ENCODE measurements around the gene EFCAB8. TPM values are rescaled to one million over a fixed set of nuclear protein-coding genes. Genes with fewer than 3 reads are reported as not detected.

The EFCAB8 gene
- total RNA-seq, 4 donors from 2014 or later, result not detected

- DNase-seq, result no peak
- Histone ChIP-seq H3K27ac (no peak overlapping the region), H3K4me3 (no peak overlapping the region), H3K4me1 (no peaks in the 10 kb centered on the region), H3K9me3 (no peaks in the 10 kb centered on the region), H3K36me3 (no peaks in the 10 kb centered on the region), H3K27me3 (no peaks in the 10 kb centered on the region)
- no peak for ATAC-seq
- intact Hi-C loops (cut with DNase I; ENCODE audit: low total_unique reads), result no loop called here
- TF ChIP-seq CTCF (IDR thresholded peaks at IDR 0.05 in 4 of 5, conservative IDR thresholded peaks at IDR 0.05 in 1 of 5), result no peak
- no peak for TF ChIP-seq POLR2A (IDR thresholded peaks at IDR 0.05)
- in situ Hi-C loops (cut with MboI; ENCODE audit: low sequenced_read_pairs in 4 of 4), result no loop called here
Observed at GRCh38 chr20:32883081-32883480, 24.4 kb downstream of the EFCAB8 start.

GRCh38 chr20:32885185-32885584 lies 26.5 kb downstream of the EFCAB8 start:
- Histone ChIP-seq H3K27ac (no peak overlapping the region), H3K4me3 (no peak overlapping the region), H3K4me1 (no peaks in the 10 kb centered on the region), H3K27me3 (no peaks in the 10 kb centered on the region), H3K9me3 (no peaks in the 10 kb centered on the region), H3K36me3 (no peaks in the 10 kb centered on the region)
- no peak for DNase-seq
- no peak for ATAC-seq
- intact Hi-C loops (cut with DNase I; ENCODE audit: low total_unique reads) (no loop called here), in situ Hi-C loops (cut with MboI; ENCODE audit: low sequenced_read_pairs in 4 of 4) (no loop called here)
- no peak for TF ChIP-seq POLR2A (IDR thresholded peaks at IDR 0.05)
- TF ChIP-seq CTCF (IDR thresholded peaks at IDR 0.05 in 4 of 5, conservative IDR thresholded peaks at IDR 0.05 in 1 of 5), result no peak

- TF ChIP-seq POLR2A (IDR thresholded peaks at IDR 0.05) (no peak), CTCF (IDR thresholded peaks at IDR 0.05 in 4 of 5, conservative IDR thresholded peaks at IDR 0.05 in 1 of 5) (no peak)
- Histone ChIP-seq H3K4me1 (no peaks in the 10 kb centered on the region), H3K36me3 (no peaks in the 10 kb centered on the region), H3K27me3 (no peaks in the 10 kb centered on the region), H3K9me3 (no peaks in the 10 kb centered on the region), H3K27ac (no peak overlapping the region), H3K4me3 (no peak overlapping the region)
- in situ Hi-C loops (cut with MboI; ENCODE audit: low sequenced_read_pairs in 4 of 4), result no loop called here
- intact Hi-C loops (cut with DNase I; ENCODE audit: low total_unique reads), result no loop called here
- DNase-seq (no peak), ATAC-seq (no peak)
Observed at GRCh38 chr20:32885952-32886351, 27.2 kb downstream of the EFCAB8 start.

GRCh38 chr20:32886652-32887051 lies 27.9 kb downstream of the EFCAB8 start:
- intact Hi-C loops (cut with DNase I; ENCODE audit: low total_unique reads), result no loop called here
- Histone ChIP-seq H3K27ac (no peak overlapping the region), H3K36me3 (no peaks in the 10 kb centered on the region), H3K4me3 (no peak overlapping the region), H3K27me3 (no peaks in the 10 kb centered on the region), H3K9me3 (no peaks in the 10 kb centered on the region), H3K4me1 (no peaks in the 10 kb centered on the region)
- no peak for ATAC-seq
- in situ Hi-C loops (cut with MboI; ENCODE audit: low sequenced_read_pairs in 4 of 4), result no loop called here
- TF ChIP-seq POLR2A (IDR thresholded peaks at IDR 0.05), result no peak
- no peak for TF ChIP-seq CTCF (IDR thresholded peaks at IDR 0.05 in 4 of 5, conservative IDR thresholded peaks at IDR 0.05 in 1 of 5)
- DNase-seq, result no peak

GRCh38 chr20:32887492-32887891 lies 28.8 kb downstream of the EFCAB8 start:
- no peak for TF ChIP-seq POLR2A (IDR thresholded peaks at IDR 0.05)
- no peak for TF ChIP-seq CTCF (IDR thresholded peaks at IDR 0.05 in 4 of 5, conservative IDR thresholded peaks at IDR 0.05 in 1 of 5)
- Histone ChIP-seq H3K4me3 (no peak overlapping the region), H3K9me3 (no peaks in the 10 kb centered on the region), H3K36me3 (no peaks in the 10 kb centered on the region), H3K4me1 (no peaks in the 10 kb centered on the region), H3K27me3 (no peaks in the 10 kb centered on the region), H3K27ac (no peak overlapping the region)
- intact Hi-C loops (cut with DNase I; ENCODE audit: low total_unique reads), result no loop called here
- ATAC-seq (no peak), DNase-seq (no peak)
- in situ Hi-C loops (cut with MboI; ENCODE audit: low sequenced_read_pairs in 4 of 4), result no loop called here

Data from gastrocnemius medialis (tissue), 4 donors.